ES-I3 (cell line): ENCODE data around the gene ZNF75A.
A peak's percentile ranks its signal among the peaks of the same experiment; 100 is the strongest.

Experiments
- H3K36me3 ChIP-seq: 2 replicates; pipeline ENCODE4 v1.6.1; 2013; ENCODE audit warnings: mild to moderate bottlenecking, low read length, control low read depth, moderate library complexity; ENCODE audit not compliant: insufficient read depth
- H3K4me1 ChIP-seq: 2 replicates; pipeline ENCODE4 v1.6.1; 2013; ENCODE audit warnings: mild to moderate bottlenecking, control low read depth, low read length; ENCODE audit not compliant: insufficient read depth
- H3K9ac ChIP-seq: 2 replicates; pipeline ENCODE4 v1.6.1; 2013; ENCODE audit warnings: low read depth, mild to moderate bottlenecking, low read length, moderate library complexity
- H3K9me3 ChIP-seq: 2 replicates; pipeline ENCODE4 v1.6.1; 2013; ENCODE audit warnings: mild to moderate bottlenecking, low read length, moderate library complexity; ENCODE audit not compliant: control insufficient read depth, insufficient read depth

The ZNF75A gene

GRCh38 chr16:3281222-3281820 lies 24.0 kb upstream of the ZNF75A start:
- H3K4me1 ChIP-seq: peaks cover 2% of the 10 kb centered on the region; the same call in 1 of the 2 replicates
- no peak overlapping the region for H3K9ac ChIP-seq
- peaks cover 7% of the 10 kb centered on the region for H3K9me3 ChIP-seq
- H3K36me3 ChIP-seq: peaks cover 7% of the 10 kb centered on the region; the same call in 1 of the 2 replicates

- Histone ChIP-seq H3K9ac (peak overlapping the region; percentile 89), H3K9me3 (peaks cover 15% of the 10 kb centered on the region), H3K36me3 (peaks cover 11% of the 10 kb centered on the region; the same call in 1 of the 2 replicates), H3K4me1 (peaks cover 2% of the 10 kb centered on the region; the same call in 1 of the 2 replicates)
Measured at GRCh38 chr16:3282103-3282729, 23.1 kb upstream of the ZNF75A start.

- peaks cover 13% of the 10 kb centered on the region; the same call in 1 of the 2 replicates for H3K36me3 ChIP-seq
- peak within 1 kb of the TSS; percentile 89 for H3K9ac ChIP-seq
- H3K9me3 ChIP-seq: peaks cover 20% of the 10 kb centered on the region
- H3K4me1 ChIP-seq: peaks cover 2% of the 10 kb centered on the region; the same call in 1 of the 2 replicates
Measured at GRCh38 chr16:3282730-3283542, 22.4 kb upstream of the ZNF75A start, which contains the start of gene ZNF263. TSS of gene ZNF263 (plus strand) at chr16:3283491. CDS start at chr16:3283819, 328 bp downstream.

GRCh38 chr16:3283543-3284447 lies 21.5 kb upstream of the ZNF75A start:
- peaks cover 2% of the 10 kb centered on the region; the same call in 1 of the 2 replicates for H3K4me1 ChIP-seq
- peaks cover 18% of the 10 kb centered on the region; the same call in 1 of the 2 replicates for H3K36me3 ChIP-seq
- H3K9ac ChIP-seq: peak overlapping the region; percentile 89
- peaks cover 25% of the 10 kb centered on the region for H3K9me3 ChIP-seq

GRCh38 chr16:3285131-3285530 lies 20.2 kb upstream of the ZNF75A start:
- peaks cover 32% of the 10 kb centered on the region for H3K36me3 ChIP-seq
- H3K4me1 ChIP-seq: peaks cover 2% of the 10 kb centered on the region; the same call in 1 of the 2 replicates
- H3K9ac ChIP-seq: peak overlapping the region; percentile 89
- peaks cover 38% of the 10 kb centered on the region for H3K9me3 ChIP-seq

- no peak overlapping the region for H3K9ac ChIP-seq
- H3K4me1 ChIP-seq: peaks cover 2% of the 10 kb centered on the region; the same call in 1 of the 2 replicates
- peaks cover 46% of the 10 kb centered on the region for H3K36me3 ChIP-seq
- peaks cover 48% of the 10 kb centered on the region for H3K9me3 ChIP-seq
Measured at GRCh38 chr16:3289998-3290673, 15.2 kb upstream of the ZNF75A start.

GRCh38 chr16:3292604-3293003 lies 12.7 kb upstream of the ZNF75A start:
- Histone ChIP-seq H3K4me1 (no peaks in the 10 kb centered on the region), H3K9me3 (peaks cover 30% of the 10 kb centered on the region), H3K9ac (no peak overlapping the region), H3K36me3 (peaks cover 35% of the 10 kb centered on the region)

GRCh38 chr16:3295209-3295608 lies 10.1 kb upstream of the ZNF75A start:
- Histone ChIP-seq H3K9me3 (peaks cover 16% of the 10 kb centered on the region), H3K4me1 (no peaks in the 10 kb centered on the region), H3K9ac (no peak overlapping the region), H3K36me3 (peaks cover 16% of the 10 kb centered on the region)

GRCh38 chr16:3295783-3296182 lies 9.5 kb upstream of the ZNF75A start:
- Histone ChIP-seq H3K9me3 (peaks cover 12% of the 10 kb centered on the region), H3K9ac (no peak overlapping the region), H3K36me3 (peaks cover 10% of the 10 kb centered on the region), H3K4me1 (no peaks in the 10 kb centered on the region)

GRCh38 chr16:3304370-3304769 lies 927 bp upstream of the ZNF75A start:
- Histone ChIP-seq H3K36me3 (peaks cover 13% of the 10 kb centered on the region), H3K9me3 (peaks cover 29% of the 10 kb centered on the region), H3K4me1 (no peaks in the 10 kb centered on the region), H3K9ac (peak overlapping the region; percentile 86)

- Histone ChIP-seq H3K36me3 (peaks cover 28% of the 10 kb centered on the region), H3K4me1 (no peaks in the 10 kb centered on the region), H3K9ac (peak overlapping the region; percentile 86; the same call in 1 of the 2 replicates), H3K9me3 (peaks cover 30% of the 10 kb centered on the region)
Measured at GRCh38 chr16:3306078-3306477, 781 bp downstream of the ZNF75A start.

- peaks cover 54% of the 10 kb centered on the region for H3K9me3 ChIP-seq
- no peaks in the 10 kb centered on the region for H3K4me1 ChIP-seq
- H3K36me3 ChIP-seq: peaks cover 75% of the 10 kb centered on the region
- no peak overlapping the region for H3K9ac ChIP-seq
Measured at GRCh38 chr16:3311496-3311895, 6.2 kb downstream of the ZNF75A start.

GRCh38 chr16:3317315-3317999 lies 12.2 kb downstream of the ZNF75A start:
- peaks cover 51% of the 10 kb centered on the region for H3K9me3 ChIP-seq
- no peak overlapping the region for H3K9ac ChIP-seq
- no peaks in the 10 kb centered on the region for H3K4me1 ChIP-seq
- H3K36me3 ChIP-seq: peaks cover 56% of the 10 kb centered on the region
